Amniotic epithelial cell (primary cell): ENCODE measurements around the gene CERS6.
"Not testable (repeated sequence)": the region's sequence is repeated elsewhere in the genome, so short reads cannot be mapped to it uniquely, and the experiment has no call there.

Experiments
- DNase-seq: peaks from one replicate; pipeline ENCODE4 v3.0.0-alpha.2; 2010; ENCODE audit warnings: low read depth

Gene CERS6, protein sequence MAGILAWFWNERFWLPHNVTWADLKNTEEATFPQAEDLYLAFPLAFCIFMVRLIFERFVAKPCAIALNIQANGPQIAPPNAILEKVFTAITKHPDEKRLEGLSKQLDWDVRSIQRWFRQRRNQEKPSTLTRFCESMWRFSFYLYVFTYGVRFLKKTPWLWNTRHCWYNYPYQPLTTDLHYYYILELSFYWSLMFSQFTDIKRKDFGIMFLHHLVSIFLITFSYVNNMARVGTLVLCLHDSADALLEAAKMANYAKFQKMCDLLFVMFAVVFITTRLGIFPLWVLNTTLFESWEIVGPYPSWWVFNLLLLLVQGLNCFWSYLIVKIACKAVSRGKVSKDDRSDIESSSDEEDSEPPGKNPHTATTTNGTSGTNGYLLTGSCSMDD

DNA sequence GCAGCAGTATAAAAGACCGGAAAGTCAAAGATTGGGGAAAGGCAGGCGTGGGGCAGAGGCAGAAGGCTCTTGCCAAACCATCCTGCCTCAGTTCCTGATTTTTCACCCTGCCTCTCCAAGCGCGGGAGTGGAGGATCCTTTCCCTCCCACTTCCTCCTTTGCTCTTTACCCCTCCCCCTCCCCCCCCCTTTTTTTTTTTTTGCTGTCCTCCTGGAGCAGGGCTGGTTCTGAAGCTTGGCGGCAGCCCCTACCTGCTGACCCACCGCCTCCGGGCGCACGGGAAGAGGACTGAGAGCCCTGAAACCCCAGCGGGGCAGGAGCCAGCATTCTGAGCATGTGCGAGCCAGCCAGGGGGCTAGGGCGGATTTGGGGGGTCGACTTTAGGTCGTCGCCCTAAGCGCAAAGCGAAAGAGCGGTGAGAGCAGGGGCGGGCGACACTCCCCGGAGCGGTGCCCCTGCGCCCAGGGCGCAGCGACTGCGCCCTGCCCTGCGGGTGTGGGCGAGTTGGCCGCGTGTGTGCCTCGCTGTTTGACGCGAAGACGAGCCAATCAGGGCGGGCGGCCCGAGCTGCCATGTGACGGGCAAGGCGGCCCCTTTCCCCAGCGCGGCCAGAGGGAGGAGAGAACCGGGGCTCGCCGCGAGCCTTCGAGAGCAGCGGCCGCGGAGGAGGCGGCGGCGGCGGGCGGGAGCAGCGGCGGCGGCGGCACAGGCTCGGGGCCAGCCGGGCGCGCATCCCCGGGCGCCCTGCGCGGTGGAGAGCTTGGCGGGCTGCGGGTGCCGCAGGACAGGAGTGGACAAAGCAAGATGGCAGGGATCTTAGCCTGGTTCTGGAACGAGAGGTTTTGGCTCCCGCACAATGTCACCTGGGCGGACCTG lies at the start of gene CERS6:
Gene CERS6 (plus strand): TSS at position 628 of the 876 bp plus-strand sequence. CDS start 177 bp downstream, at position 805.
- peak; percentile 91 for DNase-seq

DNA sequence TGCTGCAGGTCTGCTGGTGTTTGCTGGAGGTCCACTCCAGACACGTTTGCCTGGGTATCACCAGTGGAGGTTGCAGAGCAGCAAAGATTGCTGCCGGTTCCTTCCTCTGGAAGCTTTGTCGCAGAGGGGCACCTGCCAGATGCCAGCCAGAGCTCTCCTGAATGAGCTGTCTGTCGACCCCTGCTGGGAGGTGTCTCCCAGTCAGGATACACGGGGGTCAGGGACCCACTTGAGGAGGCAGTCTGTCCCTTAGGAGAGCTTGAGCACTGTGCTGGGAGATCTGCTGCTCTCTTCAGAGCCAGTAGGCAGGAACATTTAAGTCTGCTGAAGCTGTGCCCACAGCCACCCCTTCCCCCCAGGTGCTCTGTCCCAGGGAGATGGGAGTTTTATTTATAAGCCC lies 43.8 kb upstream of the CERS6 start:
- not testable (repeated sequence) for DNase-seq

DNA sequence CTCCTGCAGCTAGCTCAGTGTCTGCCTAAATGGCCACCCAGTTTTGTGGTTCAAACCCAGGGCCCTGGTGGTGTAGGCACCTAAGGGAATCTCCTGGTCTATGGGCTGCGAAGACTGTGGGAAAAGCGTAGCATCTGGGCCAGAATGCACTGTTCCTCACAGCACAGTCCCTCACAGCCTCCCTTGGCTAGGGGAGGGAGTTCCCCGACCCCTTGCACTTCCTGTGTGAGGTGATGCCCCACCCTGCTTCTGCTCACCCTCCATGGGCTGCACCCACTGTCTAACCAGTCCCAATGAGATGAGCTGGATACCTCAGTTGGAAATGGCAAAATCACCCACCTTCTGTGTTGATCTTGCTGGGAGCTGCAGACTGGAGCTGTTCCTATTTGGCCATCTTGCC lies 43.0 kb upstream of the CERS6 start:
- DNase-seq, result not testable (repeated sequence)

DNA sequence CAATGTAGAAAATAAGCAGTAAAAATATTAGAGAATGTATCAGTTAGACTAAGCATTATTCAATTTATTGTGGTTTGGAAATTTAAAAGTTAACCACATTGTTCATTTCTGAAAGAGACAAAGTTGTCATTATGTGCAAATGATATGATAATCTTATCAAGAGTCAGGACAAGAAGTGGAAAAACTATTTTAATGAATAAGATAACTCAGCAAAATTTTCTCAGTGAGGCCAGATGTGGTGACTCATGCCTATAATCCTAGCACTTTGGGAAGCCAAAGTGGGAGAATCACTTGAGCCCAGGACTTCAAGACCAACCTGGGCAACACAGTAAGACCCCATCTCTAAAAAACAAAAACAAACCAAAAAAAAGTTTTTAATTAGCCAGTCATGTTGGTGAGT lies 39.5 kb upstream of the CERS6 start:
- peak; percentile 58 for DNase-seq

DNA sequence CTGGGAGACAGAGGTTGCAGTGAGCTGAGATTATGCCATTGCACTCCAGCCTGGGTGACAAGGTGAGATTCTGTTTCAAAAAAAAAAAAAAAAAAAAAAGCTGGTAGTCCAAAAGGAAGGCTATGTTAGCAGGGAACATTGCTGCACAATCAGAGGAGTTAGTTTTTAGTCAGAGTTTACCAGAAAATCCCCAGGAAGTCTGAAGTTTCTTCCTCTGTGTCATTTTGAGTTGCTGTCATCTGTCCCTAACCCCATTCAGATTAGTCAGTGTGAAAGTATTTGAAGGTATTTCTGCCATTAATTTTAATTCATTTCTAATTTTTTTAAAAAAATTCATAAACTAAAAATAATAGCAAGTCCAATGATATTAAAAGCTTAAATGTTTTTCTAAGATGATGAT lies 33.5 kb upstream of the CERS6 start:
- no peak for DNase-seq

DNA sequence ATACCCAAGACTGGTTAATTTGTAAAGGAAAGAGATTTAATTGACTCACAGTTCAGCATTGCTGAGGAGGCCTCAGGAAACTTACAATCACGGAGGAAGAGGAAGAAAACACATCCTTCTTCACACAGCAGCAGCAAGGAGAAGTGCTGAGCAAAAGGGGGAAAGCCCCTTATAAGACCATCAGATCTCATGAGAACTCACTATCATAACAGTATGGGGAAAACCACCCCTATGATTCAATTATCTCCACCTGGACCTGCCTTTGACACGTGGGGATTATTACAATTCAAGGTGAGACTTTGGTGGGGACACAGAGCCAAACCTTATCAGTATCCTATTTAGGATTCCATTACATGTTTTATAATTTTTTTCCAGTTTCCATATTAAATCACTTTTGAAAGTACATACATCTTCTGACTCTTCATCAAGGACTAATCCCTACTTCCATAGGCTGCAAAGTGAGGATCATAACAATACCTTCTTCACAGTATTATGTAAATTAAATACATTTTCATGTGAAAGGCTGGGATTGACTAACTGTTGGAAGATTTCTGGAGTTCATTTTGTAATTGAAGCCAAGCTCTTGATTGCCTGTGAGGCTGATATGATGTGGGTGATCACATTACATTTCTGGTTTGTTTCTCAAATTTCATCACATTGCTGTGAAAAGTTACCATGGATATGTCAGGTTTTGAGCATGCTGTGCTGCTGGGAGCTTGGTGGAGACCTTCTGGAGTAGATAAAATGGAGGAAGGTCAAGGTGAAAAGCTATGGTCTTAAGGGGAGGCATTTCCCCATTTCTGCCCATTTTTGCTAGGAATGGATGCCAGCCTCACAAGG lies 31.7 kb upstream of the CERS6 start:
- peak; percentile 63 for DNase-seq

GRCh38 chr2:168424971-168425370 lies 31.1 kb upstream of the CERS6 start:
- DNase-seq, result no peak

DNA sequence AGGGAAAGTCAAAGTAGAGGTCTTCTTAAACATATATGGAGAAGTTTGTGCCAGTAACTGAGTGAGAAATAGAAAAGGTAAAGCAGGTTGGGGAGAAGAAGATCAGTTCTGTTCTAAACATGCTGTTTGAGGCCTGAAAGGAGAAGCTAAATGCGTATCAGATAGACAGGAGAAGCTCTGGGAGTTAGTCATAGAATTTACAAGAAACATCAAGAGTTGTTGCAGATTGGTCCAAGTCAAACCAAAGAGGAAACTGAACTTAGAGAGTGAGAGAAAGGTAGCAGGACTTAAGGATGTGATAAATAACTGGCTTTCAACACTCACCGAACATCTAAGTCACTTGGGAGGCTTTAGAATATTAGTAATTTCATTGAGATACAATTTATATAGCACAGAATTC lies 29.2 kb upstream of the CERS6 start:
- DNase-seq, result no peak

GRCh38 chr2:168427451-168427850 lies 28.6 kb upstream of the CERS6 start:
- peak; percentile 84 for DNase-seq

DNA sequence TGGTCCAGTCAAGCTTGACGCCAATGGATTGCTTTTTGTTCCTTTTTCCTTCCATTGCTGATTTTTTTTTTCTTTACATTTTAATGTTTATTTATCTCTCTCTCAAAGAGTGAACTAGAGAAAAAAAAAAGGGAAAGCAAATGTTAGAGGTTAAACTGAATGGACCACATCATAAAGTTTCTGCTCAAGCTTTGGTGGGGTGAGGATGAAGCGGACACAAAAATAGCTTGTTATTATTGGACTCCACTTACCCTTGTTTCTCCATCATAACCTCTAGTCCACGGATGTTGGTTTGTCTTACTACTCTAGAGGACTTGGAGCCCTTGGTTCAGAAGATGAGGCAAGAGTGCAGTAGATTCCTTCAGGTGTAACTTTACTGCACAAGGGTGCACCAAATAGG lies 27.6 kb upstream of the CERS6 start:
- DNase-seq, result no peak

GRCh38 chr2:168429988-168430387 lies 26.1 kb upstream of the CERS6 start:
- no peak for DNase-seq

DNA sequence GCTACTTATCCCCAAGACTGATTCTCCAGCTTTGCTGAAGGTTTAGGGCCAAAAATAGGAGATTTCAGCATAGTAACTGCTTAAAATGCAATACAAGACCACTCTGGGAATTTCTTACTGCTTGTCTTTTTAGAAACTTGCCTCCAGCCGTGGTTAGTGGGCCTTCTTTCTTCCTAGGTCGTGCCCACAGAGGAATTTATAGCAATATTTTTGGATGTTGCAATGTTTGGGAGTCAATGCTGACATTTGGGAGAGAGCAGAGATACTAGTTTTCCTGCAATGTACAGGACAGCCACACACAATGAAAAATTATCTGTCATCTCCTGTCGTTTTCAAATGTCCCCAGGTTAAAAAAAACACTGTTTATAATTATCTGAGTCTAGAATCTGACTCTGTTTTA lies 25.6 kb upstream of the CERS6 start:
- DNase-seq, result peak; percentile 37

DNA sequence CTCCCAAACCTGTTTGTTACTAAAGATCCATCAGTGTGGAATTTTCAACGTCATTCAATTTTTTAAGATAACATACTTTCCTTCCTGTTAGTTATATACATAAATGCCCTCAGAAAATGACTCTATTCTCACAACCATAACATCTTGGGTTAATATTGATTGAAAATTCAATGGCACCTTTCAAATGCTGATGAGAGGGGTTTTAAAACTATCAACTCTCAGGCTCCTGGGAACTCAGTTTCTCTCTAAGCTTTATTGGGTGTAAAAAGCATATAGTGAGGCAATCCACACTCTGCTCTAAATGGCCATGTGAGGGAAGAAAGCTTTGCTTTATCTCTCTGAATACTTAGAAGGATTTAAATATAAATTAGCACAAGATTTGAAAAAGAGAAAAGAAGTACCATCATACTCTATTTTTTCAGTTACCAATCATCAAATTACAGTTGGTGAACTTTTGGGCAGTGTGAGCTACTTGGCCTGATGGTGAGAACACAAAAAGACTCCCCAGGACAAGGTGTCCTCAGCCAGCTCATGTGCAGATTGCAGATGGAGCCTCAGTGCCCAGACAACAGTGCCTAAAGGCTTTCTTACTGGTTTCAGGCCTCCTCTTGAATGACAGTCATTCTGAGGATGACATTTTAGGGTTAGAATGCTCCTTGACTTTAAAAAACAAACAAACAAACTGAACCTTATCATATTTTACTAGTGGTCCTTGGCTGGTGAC lies 24.6 kb upstream of the CERS6 start:
- DNase-seq, result no peak

DNA sequence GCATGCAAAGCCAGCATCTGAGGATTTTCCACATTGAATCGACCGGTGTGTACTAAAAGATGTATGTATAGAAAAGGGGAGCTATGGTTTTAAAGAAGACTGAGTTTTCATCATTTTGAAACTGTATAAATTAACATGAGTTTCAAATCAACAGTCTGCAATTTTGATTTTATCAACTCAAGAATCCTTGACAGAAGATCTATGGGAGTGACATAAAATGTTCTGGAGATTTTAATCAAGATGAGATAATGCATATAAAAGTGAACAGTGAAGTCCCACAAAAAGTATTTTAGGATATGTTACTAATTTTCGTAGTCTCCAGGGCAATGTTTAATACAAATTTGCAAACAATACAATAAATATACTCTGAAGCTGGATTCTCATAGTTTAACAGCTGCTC lies 24.0 kb upstream of the CERS6 start:
- DNase-seq, result no peak

GRCh38 chr2:168432565-168433186 lies 23.4 kb upstream of the CERS6 start:
- DNase-seq, result no peak

GRCh38 chr2:168433527-168433926 lies 22.5 kb upstream of the CERS6 start:
- no peak for DNase-seq

DNA sequence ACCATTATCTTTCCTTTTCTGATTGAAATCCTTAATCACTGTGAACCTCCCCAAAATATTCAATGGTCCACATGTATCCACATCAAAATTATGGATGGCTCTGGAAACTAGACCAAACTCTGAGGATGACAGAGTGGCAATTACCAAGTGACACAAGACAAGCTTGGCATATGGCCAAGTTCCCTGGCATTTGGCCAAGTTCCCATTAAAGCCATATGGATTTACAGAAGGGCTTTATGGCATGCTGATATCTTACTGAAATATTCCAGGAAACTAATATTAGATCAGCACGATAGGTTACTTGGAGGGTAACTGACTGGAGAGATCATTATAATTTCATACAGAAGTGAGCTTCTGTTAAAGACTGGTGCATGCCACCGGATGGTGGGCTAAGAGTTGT lies 21.9 kb upstream of the CERS6 start:
- no peak for DNase-seq

DNA sequence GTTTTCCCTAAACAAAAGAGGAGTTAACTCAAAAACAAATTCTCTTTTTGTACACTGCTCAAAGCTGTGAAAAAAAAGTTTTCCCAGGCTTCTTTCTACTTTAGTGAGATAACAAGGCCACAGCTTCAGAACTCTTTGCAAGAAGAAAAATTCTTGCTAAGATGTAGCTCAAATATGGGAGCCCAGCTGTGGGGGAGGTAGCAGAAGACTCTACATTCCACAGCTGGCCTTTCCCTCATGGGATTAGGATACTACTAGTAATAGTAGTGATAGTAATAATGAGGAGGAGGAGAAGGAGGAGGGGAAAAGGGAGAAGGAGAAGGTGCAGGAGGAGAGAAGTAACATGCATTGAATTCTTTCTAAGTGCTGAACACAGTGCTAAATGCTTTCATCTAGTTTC lies 19.2 kb upstream of the CERS6 start:
- DNase-seq, result peak; percentile 58

GRCh38 chr2:168438553-168438952 lies 17.5 kb upstream of the CERS6 start:
- DNase-seq, result no peak

GRCh38 chr2:168439536-168439935 lies 16.5 kb upstream of the CERS6 start:
- DNase-seq, result no peak

GRCh38 chr2:168441214-168441872 lies 14.7 kb upstream of the CERS6 start:
- DNase-seq, result no peak
